Endothelial cell of umbilical vein (primary cell): Measurements from ENCODE around the gene C1orf174. TPM values are rescaled to one million over a fixed set of nuclear protein-coding genes. Genes with fewer than 3 reads are reported as not detected.

Source experiments
- BruUV-seq: library from RNA; stranded (reverse); fragments of 400-500 nt; replicated peaks from 2 replicates; lab custom pipeline; 2021; lab: Mats Ljungman, UMichigan
- CTCF ChIA-PET: fragments of 300-600, 350-600 bp; sonication (Branson Sonifier 250); formaldehyde crosslinking; loops from one replicate; lab custom pipeline; 2021; ENCODE audit warnings: antibody characterized with exemption, inconsistent platforms; lab: Charles Lee
- POLR2A ChIA-PET: fragments of 300-600, 350-600 bp; sonication (Branson Sonifier 250); formaldehyde crosslinking; loops from one replicate; lab custom pipeline; 2021; ENCODE audit warnings: antibody characterized with exemption, inconsistent platforms; lab: Charles Lee
- DNase-seq: peaks from one replicate; pipeline ENCODE4 v3.0.0-alpha.2; 2011; ENCODE audit warnings: low read depth, low spot score
- FAIRE-seq: peaks from 2 replicates; lab custom pipeline; 2011; peaks lifted over from hg19 to GRCh38; lab: Jason Lieb, UNC
- H2AFZ ChIP-seq: 2 replicates; pipeline ENCODE4 v1.6.0; 2012; ENCODE audit warnings: low read depth, low read length, control low read depth, inconsistent platforms
- H3K27ac ChIP-seq: 2 replicates; pipeline ENCODE4 v1.5.1; 2011; ENCODE audit warnings: low read depth, mild to moderate bottlenecking, control low read depth, low read length, moderate library complexity; ENCODE audit not compliant: insufficient read depth
- H3K27me3 ChIP-seq, 2 experiments: 2 replicates each; pipeline versions ENCODE4 v1.6.0 to v1.6.1; 2011; ENCODE audit warnings: low read length in 2 of 2, mixed read lengths in 1 of 2; ENCODE audit not compliant: control insufficient read depth in 2 of 2, insufficient read depth in 2 of 2
- H3K36me3 ChIP-seq, 2 experiments: 2 replicates in 1 of 2; 3 replicates in 1 of 2; pipeline ENCODE4 v1.5.1; 2011; ENCODE audit warnings: low read length in 2 of 2, mild to moderate bottlenecking in 1 of 2, moderate library complexity in 1 of 2; ENCODE audit not compliant: control insufficient read depth in 2 of 2, insufficient read depth in 2 of 2; ENCODE audit errors: extremely low read depth in 1 of 2
- H3K4me1 ChIP-seq: 3 replicates; pipeline ENCODE4 v1.5.1; 2011; ENCODE audit warnings: mild to moderate bottlenecking, low read length; ENCODE audit not compliant: control insufficient read depth, insufficient read depth; ENCODE audit errors: extremely low read depth
- H3K4me2 ChIP-seq: 2 replicates; pipeline ENCODE4 v1.6.1; 2011; ENCODE audit warnings: low read length, control low read depth, mixed read lengths; ENCODE audit not compliant: insufficient read depth
- H3K4me3 ChIP-seq, 3 experiments: fragments of 200-600 bp in 1 of 3; sonication (generic), shearing (Covaris generic) in 1 of 3; replicated peaks in 1 of 3; 2 replicates each; pipeline ENCODE4 v1.5.1; 2011 to 2016; ENCODE audit warnings: control low read depth in 3 of 3, low read length in 3 of 3, mild to moderate bottlenecking in 2 of 3, inconsistent platforms in 1 of 3, low read depth in 1 of 3, moderate library complexity in 1 of 3; ENCODE audit not compliant: insufficient read depth in 1 of 3
- H3K79me2 ChIP-seq: 2 replicates; pipeline ENCODE4 v1.6.0; 2012; ENCODE audit warnings: low read length, inconsistent platforms; ENCODE audit not compliant: control insufficient read depth, insufficient read depth
- H3K9ac ChIP-seq: replicated peaks from 2 replicates; pipeline ENCODE3; 2011; ENCODE audit warnings: low read length, control low read depth; ENCODE audit not compliant: insufficient read depth; ENCODE audit errors: extremely low read depth
- H3K9me1 ChIP-seq: replicated peaks from 3 replicates; pipeline ENCODE4 v1.6.0; 2011; ENCODE audit warnings: mild to moderate bottlenecking, low read length; ENCODE audit not compliant: control insufficient read depth, insufficient read depth; ENCODE audit errors: extremely low read depth
- H3K9me3 ChIP-seq: replicated peaks from 2 replicates; pipeline ENCODE4 v1.5.1; 2012; ENCODE audit warnings: low read length, inconsistent platforms; ENCODE audit not compliant: control insufficient read depth, insufficient read depth
- H4K20me1 ChIP-seq: replicated peaks from 2 replicates; pipeline ENCODE3; 2011; ENCODE audit warnings: mild to moderate bottlenecking, low read length; ENCODE audit not compliant: control insufficient read depth, insufficient read depth; ENCODE audit errors: extremely low read depth
- CTCF ChIP-seq, 2 donors: IDR thresholded peaks; 1 replicate in 1 of 2; 2 replicates in 1 of 2; pipeline ENCODE4 v1.5.1; 2011; ENCODE audit warnings: low read length in 2 of 2, mild to moderate bottlenecking in 2 of 2, moderate library complexity in 2 of 2, control low read depth in 1 of 2, inconsistent platforms in 1 of 2, low read depth in 1 of 2; ENCODE audit not compliant: insufficient read depth in 1 of 2; ENCODE audit errors: extremely low read depth in 1 of 2
- EZH2 ChIP-seq: IDR thresholded peaks from 2 replicates; pipeline ENCODE4 v1.6.1; 2012; ENCODE audit warnings: borderline replicate concordance, low read depth, mild to moderate bottlenecking, moderate library complexity, low read length, inconsistent platforms; ENCODE audit not compliant: severe bottlenecking
- FOS ChIP-seq: IDR thresholded peaks from 2 replicates; pipeline ENCODE4 v1.6.1; 2011; ENCODE audit warnings: mild to moderate bottlenecking, low read length, moderate library complexity, borderline replicate concordance; ENCODE audit not compliant: insufficient read depth
- GATA2 ChIP-seq: IDR thresholded peaks from 2 replicates; pipeline ENCODE4 v1.7.0; 2011; ENCODE audit warnings: low read depth, mild to moderate bottlenecking, moderate library complexity, mixed read lengths, low read length; ENCODE audit not compliant: insufficient read length, insufficient read depth
- JUN ChIP-seq: IDR thresholded peaks from 2 replicates; pipeline ENCODE4 v1.6.1; 2011; ENCODE audit warnings: borderline replicate concordance, low read depth; ENCODE audit not compliant: insufficient read length, insufficient read depth
- MAX ChIP-seq: IDR thresholded peaks from 2 replicates; pipeline ENCODE4 v1.6.1; 2011; ENCODE audit not compliant: insufficient read depth, insufficient read length
- MYC ChIP-seq: IDR thresholded peaks from one replicate; pipeline ENCODE4 v1.6.1; 2011; ENCODE audit warnings: mild to moderate bottlenecking, low read depth, low read length
- POLR2A ChIP-seq: IDR thresholded peaks from 2 replicates; pipeline ENCODE4 v1.6.1; 2012; ENCODE audit warnings: low read depth, mild to moderate bottlenecking, control low read depth, low read length
- POLR2AphosphoS5 ChIP-seq: IDR thresholded peaks from 2 replicates; pipeline ENCODE4 v1.6.1; 2012; ENCODE audit warnings: low read depth, mild to moderate bottlenecking, control low read depth, low read length, moderate library complexity; ENCODE audit not compliant: insufficient read depth
- dilution Hi-C: fragments of 300-500 bp; cut with MboI; formaldehyde crosslinking; loops from one replicate; pipeline ENCODE4 v1.15.0; 2019; ENCODE audit warnings: low sequenced_read_pairs; ENCODE audit not compliant: extremely low pct_ligation_motif_present
- intact Hi-C: fragments of 100-400 bp; cut with micrococcal nuclease; formaldehyde crosslinking; loops from one replicate; pipeline ENCODE4 v1.10.0; 2022
- polyA plus RNA-seq, 4 experiments: library from polyadenylated mRNA; depleted of rRNA in 3 of 4; stranded (reverse) in 3 of 4; unstranded in 1 of 4; fragments of >200 nt; gene quantifications; 2 replicates each; pipeline versions ENCODE4 v1.2.1 to v1.2.3, GENCODE V29; 2011 to 2012; ENCODE audit warnings: missing spikeins in 1 of 4
- total RNA-seq: library from RNA; stranded (reverse); gene quantifications from 2 replicates; pipeline ENCODE4 v1.2.3, GENCODE V29; 2021

Gene C1orf174
- total and polyA plus RNA-seq, 2 donors (not counting 3 experiments of a cell fraction or from before 2014, with no cell fraction given) = 28.0 to 31.7 TPM

GRCh38 chr1:3893190-3893589, 6.9 kb downstream of the C1orf174 start:
- dilution Hi-C loops = no loop called here
- no peak for FAIRE-seq

More at GRCh38 chr1:3893190-3893589, 6.9 kb downstream of the C1orf174 start:
- Histone ChIP-seq H3K4me1 (no peaks in the 10 kb centered on the region), H3K27me3 (no peaks in the 10 kb centered on the region), H3K27ac (no peak overlapping the region), H3K9ac (no peak overlapping the region), H3K36me3 (peaks cover 8 to 16% of the 10 kb centered on the region in 2 experiments), H3K9me1 (no peaks in the 10 kb centered on the region), H3K9me3 (no peaks in the 10 kb centered on the region), H2AFZ (no peak overlapping the region), H4K20me1 (no peaks in the 10 kb centered on the region), H3K4me2 (no peak overlapping the region), H3K79me2 (peaks cover 47% of the 10 kb centered on the region), H3K4me3 (no peak overlapping the region)
- DNase-seq = no peak
- intact Hi-C loops = no loop called here
- ChIA-PET POLR2A (no interaction called here), CTCF (no interaction called here)
- BruUV-seq = no TSS peak
- TF ChIP-seq MYC (no peak), GATA2 (no peak), CTCF (IDR thresholded peaks at IDR 0.05; ENCODE audit: extremely low read depth in 1 of 2, insufficient read depth in 1 of 2, low read depth in 1 of 2, low read length in 2 of 2) (no peak), MAX (no peak), EZH2 (no peak), FOS (no peak), POLR2AphosphoS5 (no peak), POLR2A (no peak), JUN (no peak)
